PC-3 (cell line): Measurements from ENCODE around the gene TTC7B. TPM values are rescaled to one million over a fixed set of nuclear protein-coding genes. Genes with fewer than 3 reads are reported as not detected.

Experiments
- ATAC-seq: fragments of 200-7000 bp; cut with Tn5 transposase; 2 replicates; pipeline ENCODE4 v1.9.1; 2020; ENCODE audit warnings: mild to moderate bottlenecking, moderate library complexity
- BruUV-seq: library from RNA; stranded (reverse); fragments of 400-500 nt; replicated peaks from 2 replicates; lab custom pipeline; 2021; lab: Mats Ljungman, UMichigan
- CTCF ChIA-PET: fragments of 300-600 bp; sonication (Branson Sonifier 250); formaldehyde crosslinking; loops from one replicate; lab custom pipeline; 2022; ENCODE audit warnings: antibody characterized with exemption; lab: Charles Lee
- POLR2A ChIA-PET: fragments of 300-600 bp; sonication (Branson Sonifier 250); formaldehyde crosslinking; loops from one replicate; lab custom pipeline; 2022; ENCODE audit warnings: antibody characterized with exemption; ENCODE audit not compliant: unreplicated experiment; lab: Charles Lee
- DNase-seq: peaks from one replicate; pipeline ENCODE4 v3.0.0-alpha.2; 2015
- H2AFZ ChIP-seq: fragments of 300-600 bp; sonication (generic); 2 replicates; pipeline ENCODE4 v1.6.0; 2016; ENCODE audit warnings: antibody characterized with exemption, low read length
- H3F3A ChIP-seq: fragments of 300-600 bp; sonication (generic); one replicate; pipeline ENCODE4 v1.6.0; 2017; ENCODE audit warnings: antibody characterized with exemption, low read length, control low read depth, mild to moderate bottlenecking; ENCODE audit not compliant: unreplicated experiment
- H3K27ac ChIP-seq: fragments of 300-600 bp; sonication (generic); 2 replicates; pipeline ENCODE4 v1.5.1; 2016; ENCODE audit warnings: mild to moderate bottlenecking, low read length
- H3K27me3 ChIP-seq: fragments of 300-600 bp; sonication (generic); 2 replicates; pipeline ENCODE4 v1.6.1; 2016; ENCODE audit warnings: low read length, mixed read lengths
- H3K36me3 ChIP-seq: fragments of 300-600 bp; sonication (generic); 2 replicates; pipeline ENCODE4 v1.6.1; 2016; ENCODE audit warnings: low read depth, mixed run types, low read length, mixed read lengths
- H3K4me1 ChIP-seq: fragments of 300-600 bp; sonication (generic); 2 replicates; pipeline ENCODE4 v1.5.1; 2016; ENCODE audit warnings: low read length; ENCODE audit not compliant: insufficient read depth
- H3K4me2 ChIP-seq: fragments of 300-600 bp; sonication (generic); 2 replicates; pipeline ENCODE4 v1.6.0; 2016; ENCODE audit warnings: low read length
- H3K4me3 ChIP-seq: fragments of 300-600 bp; sonication (generic); 2 replicates; pipeline ENCODE4 v1.5.1; 2016; ENCODE audit warnings: mild to moderate bottlenecking, low read length, mixed read lengths
- H3K79me2 ChIP-seq: fragments of 300-600 bp; sonication (generic); 2 replicates; pipeline ENCODE4 v1.6.1; 2017; ENCODE audit warnings: low read length, mixed read lengths
- H3K9ac ChIP-seq: fragments of 300-600 bp; sonication (generic); 2 replicates; pipeline ENCODE4 v1.6.0; 2016; ENCODE audit warnings: mild to moderate bottlenecking, low read length
- H3K9me2 ChIP-seq: fragments of 300-600 bp; sonication (generic); replicated peaks from 2 replicates; pipeline ENCODE4 v1.6.1; 2016; ENCODE audit warnings: mixed run types, low read length, mixed read lengths
- H3K9me3 ChIP-seq: fragments of 300-600 bp; sonication (generic); 2 replicates; pipeline ENCODE4 v1.6.1; 2016; ENCODE audit warnings: low read length, mixed read lengths
- H4K20me1 ChIP-seq: fragments of 300-600 bp; sonication (generic); 2 replicates; pipeline ENCODE4 v1.6.1; 2016; ENCODE audit warnings: low read length, mixed read lengths
- EZH2 ChIP-seq: fragments of 300-600 bp; sonication (generic); IDR thresholded peaks from one replicate; pipeline ENCODE4 v1.6.1; 2017; ENCODE audit warnings: antibody characterized with exemption, mild to moderate bottlenecking, low read length; ENCODE audit not compliant: unreplicated experiment
- EZH2phosphoT487 ChIP-seq: fragments of 300-600 bp; sonication (generic); IDR thresholded peaks from 2 replicates; pipeline ENCODE4 v1.6.1; 2018; ENCODE audit warnings: mild to moderate bottlenecking, antibody characterized with exemption, low read length, borderline replicate concordance
- intact Hi-C: fragments of 100-400 bp; cut with micrococcal nuclease; formaldehyde crosslinking; loops from 2 replicates; pipeline ENCODE4 v1.9.0; 2023
- total RNA-seq: library from RNA; depleted of rRNA; stranded (reverse); fragments of >200 nt; gene quantifications from 2 replicates; pipeline ENCODE4 v1.2.3, GENCODE V29; 2014
- TF ChIP-seq, protein P1 (sequence below): fragments of 300-600 bp; sonication (generic); conservative IDR thresholded peaks from 2 replicates; pipeline ENCODE4 v1.5.1; 2017; ENCODE audit warnings: antibody characterized with exemption, low read depth, mild to moderate bottlenecking, low read length

The TTC7B gene
- total RNA-seq, 1 experiment from 2014 or later: 45.6 TPM

GRCh38 chr14:90613997-90614396 lies 202.2 kb downstream of the TTC7B start:
- CTCF ChIA-PET: no interaction called here
- no peak overlapping the region for H3K27ac ChIP-seq
- H4K20me1 ChIP-seq: no peaks in the 10 kb centered on the region
- H3F3A ChIP-seq: no peaks in the 10 kb centered on the region
- no peaks in the 10 kb centered on the region for H3K36me3 ChIP-seq
- H3K4me1 ChIP-seq: no peaks in the 10 kb centered on the region
- no peak overlapping the region for H3K4me2 ChIP-seq
- intact Hi-C loops: no loop called here
- POLR2A ChIA-PET: no interaction called here
- H3K9me3 ChIP-seq: no peaks in the 10 kb centered on the region
- no peak for TF ChIP-seq EZH2
- no peak for TF ChIP-seq EZH2phosphoT487
- TF ChIP-seq, protein P1, sequence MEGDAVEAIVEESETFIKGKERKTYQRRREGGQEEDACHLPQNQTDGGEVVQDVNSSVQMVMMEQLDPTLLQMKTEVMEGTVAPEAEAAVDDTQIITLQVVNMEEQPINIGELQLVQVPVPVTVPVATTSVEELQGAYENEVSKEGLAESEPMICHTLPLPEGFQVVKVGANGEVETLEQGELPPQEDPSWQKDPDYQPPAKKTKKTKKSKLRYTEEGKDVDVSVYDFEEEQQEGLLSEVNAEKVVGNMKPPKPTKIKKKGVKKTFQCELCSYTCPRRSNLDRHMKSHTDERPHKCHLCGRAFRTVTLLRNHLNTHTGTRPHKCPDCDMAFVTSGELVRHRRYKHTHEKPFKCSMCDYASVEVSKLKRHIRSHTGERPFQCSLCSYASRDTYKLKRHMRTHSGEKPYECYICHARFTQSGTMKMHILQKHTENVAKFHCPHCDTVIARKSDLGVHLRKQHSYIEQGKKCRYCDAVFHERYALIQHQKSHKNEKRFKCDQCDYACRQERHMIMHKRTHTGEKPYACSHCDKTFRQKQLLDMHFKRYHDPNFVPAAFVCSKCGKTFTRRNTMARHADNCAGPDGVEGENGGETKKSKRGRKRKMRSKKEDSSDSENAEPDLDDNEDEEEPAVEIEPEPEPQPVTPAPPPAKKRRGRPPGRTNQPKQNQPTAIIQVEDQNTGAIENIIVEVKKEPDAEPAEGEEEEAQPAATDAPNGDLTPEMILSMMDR: no peak
- DNase-seq (no peak), ATAC-seq (no peak)
- H2AFZ ChIP-seq: no peak overlapping the region
- H3K9me2 ChIP-seq: no peaks in the 10 kb centered on the region
- no peak overlapping the region for H3K9ac ChIP-seq
- H3K79me2 ChIP-seq: no peaks in the 10 kb centered on the region
- BruUV-seq: no TSS peak
- H3K27me3 ChIP-seq: no peaks in the 10 kb centered on the region
- no peak overlapping the region for H3K4me3 ChIP-seq

GRCh38 chr14:90613453-90613852 lies 202.8 kb downstream of the TTC7B start:
- no TSS peak for BruUV-seq
- Histone ChIP-seq H3K9me2 (no peaks in the 10 kb centered on the region), H3K27me3 (no peaks in the 10 kb centered on the region), H3K9me3 (no peaks in the 10 kb centered on the region), H3F3A (no peaks in the 10 kb centered on the region), H3K36me3 (no peaks in the 10 kb centered on the region), H3K4me3 (no peak overlapping the region), H3K9ac (no peak overlapping the region), H3K4me1 (no peaks in the 10 kb centered on the region), H2AFZ (no peak overlapping the region), H3K27ac (no peak overlapping the region), H3K4me2 (no peak overlapping the region), H3K79me2 (no peaks in the 10 kb centered on the region), H4K20me1 (no peaks in the 10 kb centered on the region)
- POLR2A ChIA-PET: no interaction called here
- intact Hi-C loops: no loop called here
- DNase-seq (no peak), ATAC-seq (peak; percentile 22; the same call in 1 of the 2 replicates)
- TF ChIP-seq, protein P1: no peak
- TF ChIP-seq EZH2: no peak
- TF ChIP-seq EZH2phosphoT487: no peak
- CTCF ChIA-PET: no interaction called here

DNA sequence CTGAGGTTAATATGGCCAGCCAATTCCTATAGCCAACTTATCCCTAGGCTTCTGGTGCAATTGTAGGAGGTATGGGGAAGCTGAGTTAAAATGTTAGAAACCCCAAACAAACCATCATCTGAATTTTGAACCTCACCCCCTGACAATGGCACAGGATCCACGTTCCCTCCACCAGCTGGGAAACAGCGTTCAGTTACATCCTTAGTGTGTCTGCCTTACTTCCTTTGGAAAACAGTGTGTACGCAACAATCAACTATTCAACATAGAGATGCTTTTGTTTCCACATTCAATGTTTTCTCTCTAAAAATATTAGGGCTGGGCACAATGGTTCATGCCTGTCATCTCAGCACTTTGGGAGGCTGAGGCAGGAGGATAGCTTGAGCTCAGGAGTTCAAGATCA lies 203.4 kb downstream of the TTC7B start:
- TF ChIP-seq EZH2 (no peak), EZH2phosphoT487 (no peak)
- TF ChIP-seq, protein P1: no peak
- no peak for ATAC-seq
- H3K36me3 ChIP-seq: no peaks in the 10 kb centered on the region

More for the DNA sequence above, 203.4 kb downstream of the TTC7B start:
- no peaks in the 10 kb centered on the region for H3K9me3 ChIP-seq
- ChIA-PET CTCF (no interaction called here), POLR2A (no interaction called here)
- BruUV-seq: no TSS peak
- no peaks in the 10 kb centered on the region for H3F3A ChIP-seq
- no peaks in the 10 kb centered on the region for H3K27me3 ChIP-seq
- intact Hi-C loops: no loop called here
- H3K4me3 ChIP-seq: no peak overlapping the region
- no peak overlapping the region for H2AFZ ChIP-seq
- no peaks in the 10 kb centered on the region for H3K79me2 ChIP-seq
- H4K20me1 ChIP-seq: no peaks in the 10 kb centered on the region
- no peaks in the 10 kb centered on the region for H3K9me2 ChIP-seq
- H3K4me2 ChIP-seq: no peak overlapping the region
- H3K27ac ChIP-seq: no peak overlapping the region
- DNase-seq: no peak
- no peak overlapping the region for H3K9ac ChIP-seq
- no peaks in the 10 kb centered on the region for H3K4me1 ChIP-seq
